ENCODE data around the gene PRPF39.
"Not testable (repeated sequence)": the region's sequence is repeated elsewhere in the genome, so short reads cannot be mapped to it uniquely, and the experiment has no call there.

Gene PRPF39

DNA sequence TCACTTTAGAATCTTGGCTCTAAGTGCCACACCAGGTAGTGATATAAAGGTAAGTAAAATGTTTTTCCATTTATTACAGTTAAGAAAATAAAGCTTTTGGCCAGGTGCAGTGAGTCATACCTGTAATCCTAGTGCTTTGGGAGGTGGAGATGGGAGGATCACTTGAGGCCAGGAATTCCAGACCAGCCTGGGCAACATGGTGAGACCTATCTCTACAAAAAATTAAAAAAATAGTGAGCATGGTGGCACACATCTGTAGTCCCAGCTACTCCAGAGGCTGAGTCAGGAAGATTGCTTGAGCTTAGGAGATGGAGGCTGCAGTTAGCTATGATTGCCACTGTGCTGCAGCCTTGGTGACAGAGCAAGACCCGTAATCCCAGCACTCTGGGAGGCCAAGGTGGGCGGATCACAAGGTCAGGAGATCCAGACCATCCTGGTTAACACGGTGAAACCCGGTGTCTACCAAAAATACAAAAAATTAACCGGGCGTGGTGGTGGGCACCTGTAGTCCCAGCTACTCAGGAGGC is 56.8 kb downstream of the PRPF39 start:
- no peak for DNase-seq

DNA sequence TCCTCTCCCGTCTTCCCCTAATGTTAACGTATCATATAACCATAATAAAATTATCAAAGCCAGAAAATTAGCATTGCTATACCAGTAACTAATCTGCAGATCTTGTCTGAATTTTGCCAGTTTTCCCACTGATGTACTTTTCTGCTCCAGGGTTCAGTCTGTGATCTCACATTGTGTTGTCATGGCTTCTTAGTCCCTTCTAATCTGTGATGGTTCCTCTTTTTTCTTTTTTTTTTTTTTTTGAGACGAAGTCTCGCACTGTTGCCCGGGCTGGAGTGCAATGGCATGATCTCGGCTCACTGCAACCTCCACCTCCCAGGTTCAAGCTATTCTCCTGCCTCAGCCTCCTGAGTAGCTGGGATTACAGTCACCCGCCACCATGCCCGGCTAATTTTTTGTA is 58.2 kb downstream of the PRPF39 start:
- not testable (repeated sequence) for DNase-seq

- DNase-seq = no peak
These were observed 60.7 kb downstream of the PRPF39 start for GRCh38 chr14:45144658-45145057.

DNA sequence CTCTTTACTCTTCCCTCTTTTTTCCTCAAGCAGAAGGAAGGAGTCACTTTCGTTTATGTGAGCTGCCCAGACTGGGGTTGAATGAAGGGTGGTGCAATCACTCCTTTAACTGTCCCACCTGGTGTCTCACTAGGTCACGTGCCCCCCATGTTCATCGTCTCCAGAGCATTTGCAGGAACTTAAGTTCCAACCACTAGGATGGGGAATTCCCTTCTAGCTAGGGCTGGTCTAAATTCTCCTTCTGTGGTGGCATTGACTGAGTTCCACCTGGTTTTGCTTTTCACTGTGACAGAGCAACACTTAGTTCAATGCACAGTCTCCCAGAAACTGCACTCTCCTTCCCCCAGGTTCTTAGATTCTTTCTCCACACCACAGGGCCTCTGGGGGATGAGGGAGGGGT is 61.3 kb downstream of the PRPF39 start:
- no peak for DNase-seq

DNA sequence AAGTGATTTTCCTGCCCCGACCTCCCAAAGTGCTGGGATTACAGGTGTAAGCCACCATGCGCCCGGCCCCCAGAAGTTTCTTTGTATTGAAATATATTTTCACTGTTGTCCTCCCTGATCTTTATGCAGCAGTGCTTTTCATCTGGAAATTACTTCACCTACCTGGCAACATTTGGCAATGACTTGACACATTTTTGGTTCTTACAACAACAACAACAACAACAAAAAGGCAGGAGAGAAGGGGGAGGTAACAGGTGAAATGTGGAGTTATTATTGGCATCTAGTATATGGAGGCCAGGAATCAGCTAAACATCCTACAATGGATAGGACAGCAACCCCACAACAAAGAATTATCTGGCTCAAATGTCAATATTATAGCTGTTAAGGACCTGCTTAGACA is 65.7 kb downstream of the PRPF39 start:
- no peak for DNase-seq

GRCh38 chr14:45150386-45150890 is 66.5 kb downstream of the PRPF39 start:
- DNase-seq = no peak

- no peak for DNase-seq
These were observed 72.2 kb downstream of the PRPF39 start for GRCh38 chr14:45156067-45156466.
